ENCODE data around the gene P2RY6. TPM values are rescaled to one million over a fixed set of nuclear protein-coding genes. Genes with fewer than 3 reads are reported as not detected.

P2RY6 gene
- polyA plus RNA-seq, 2 of the 4 experiments (the other 2 are of a cell fraction), result 6.8 to 8.8 TPM

GRCh38 chr11:73225851-73226250, 46.3 kb upstream of the P2RY6 start:
- Histone ChIP-seq H3K27ac (no peak overlapping the region), H3K9me3 (no peaks in the 10 kb centered on the region), H3K4me1 (no peaks in the 10 kb centered on the region), H3K4me2 (no peak overlapping the region), H3K4me3 (no peak overlapping the region)
- POLR2A ChIA-PET, result no interaction called here
- CTCF ChIA-PET, result interaction anchor here (0.8 to 9.5 kb wide), 5 partner anchors 11 to 63 kb away, joined by 4 to 45 read pairs (median 4); no protein-coding TSS in a partner anchor
- TF ChIP-seq REST (IDR thresholded peaks at IDR 0.05) (no peak), TP53 (CRISPR knock-in tag; IDR thresholded peaks at IDR 0.05) (no peak), JUN (IDR thresholded peaks at IDR 0.05) (no peak), CHD2 (IDR thresholded peaks at IDR 0.05; ENCODE audit: low read length, partially characterized antibody) (no peak), SMC3 (IDR thresholded peaks at IDR 0.05) (no peak), TFCP2L1 (CRISPR knock-in tag; IDR thresholded peaks at IDR 0.05) (no peak), CBX8 (IDR thresholded peaks at IDR 0.05) (no peak), CTCF (IDR thresholded peaks at IDR 0.05) (no peak), PBX3 (IDR thresholded peaks at IDR 0.05) (no peak), CBX2 (IDR thresholded peaks at IDR 0.05; ENCODE audit: borderline replicate concordance, low read depth) (no peak)
- no peak for DNase-seq (ENCODE audit: low read depth in 1 of 2, low spot score in 1 of 2)
- no peak for FAIRE-seq
- WGBS (ENCODE audit: missing lambda C conversion rate), result 85% methylated on average over 7 of the region's 7 CpGs
- no peak for ATAC-seq

GRCh38 chr11:73226297-73227006, 45.7 kb upstream of the P2RY6 start:
- H3K4me1 ChIP-seq, result no peaks in the 10 kb centered on the region
- no peak for ATAC-seq
- no peak overlapping the region for H3K4me2 ChIP-seq
- POLR2A ChIA-PET, result no interaction called here
- TF ChIP-seq PBX3 (IDR thresholded peaks at IDR 0.05), result no peak
- TF ChIP-seq GATA3 (IDR thresholded peaks at IDR 0.05; ENCODE audit: borderline replicate concordance), result no peak
- TF ChIP-seq RNF2 (IDR thresholded peaks at IDR 0.05; ENCODE audit: borderline replicate concordance, low read depth), result no peak
- TF ChIP-seq CTCF (IDR thresholded peaks at IDR 0.05), result no peak
- H3K27ac ChIP-seq, result no peak overlapping the region
- WGBS (ENCODE audit: missing lambda C conversion rate), result 55% methylated on average over 8 of the region's 8 CpGs
- no peaks in the 10 kb centered on the region for H3K9me3 ChIP-seq
- CTCF ChIA-PET, result interaction anchor here (1.6 to 9.5 kb wide), 4 partner anchors 10 to 63 kb away, joined by 4 to 45 read pairs (median 8); no protein-coding TSS in a partner anchor
- no peak overlapping the region for H3K4me3 ChIP-seq
- no peak for DNase-seq (ENCODE audit: low read depth in 1 of 2, low spot score in 1 of 2)
- FAIRE-seq, result no peak
